HG02884 (cell line): ENCODE measurements around the gene NDUFS7.
"Not testable (repeated sequence)": the region's sequence is repeated elsewhere in the genome, so short reads cannot be mapped to it uniquely, and the experiment has no call there.

Experiments
- ATAC-seq: cut with Tn5 transposase; IDR thresholded peaks from one replicate; pipeline ENCODE4 v1.9.1; 2021; ENCODE audit warnings: mild to moderate bottlenecking, moderate library complexity; ENCODE audit not compliant: unreplicated experiment

The NDUFS7 gene

GRCh38 chr19:1416014-1416841 lies 32.5 kb downstream of the NDUFS7 start:
- ATAC-seq: no peak

GRCh38 chr19:1417145-1417544 lies 33.4 kb downstream of the NDUFS7 start:
- no peak for ATAC-seq

GRCh38 chr19:1417681-1418495 lies 34.2 kb downstream of the NDUFS7 start:
- ATAC-seq: no peak

GRCh38 chr19:1418496-1418775 lies 34.7 kb downstream of the NDUFS7 start:
- no peak for ATAC-seq

- no peak for ATAC-seq
These were observed 35.4 kb downstream of the NDUFS7 start for GRCh38 chr19:1418951-1419738.

GRCh38 chr19:1420085-1420484 lies 36.4 kb downstream of the NDUFS7 start:
- ATAC-seq: not testable (repeated sequence)

GRCh38 chr19:1420590-1420989 lies 36.9 kb downstream of the NDUFS7 start:
- no peak for ATAC-seq

- no peak for ATAC-seq
These were observed 37.7 kb downstream of the NDUFS7 start for GRCh38 chr19:1421218-1421957.

- no peak for ATAC-seq
These were observed 38.2 kb downstream of the NDUFS7 start for GRCh38 chr19:1421958-1422305.

- no peak for ATAC-seq
These were observed 38.7 kb downstream of the NDUFS7 start for GRCh38 chr19:1422360-1422759.

GRCh38 chr19:1422943-1423342 lies 39.2 kb downstream of the NDUFS7 start:
- ATAC-seq: no peak

- ATAC-seq: no peak
These were observed 39.9 kb downstream of the NDUFS7 start for GRCh38 chr19:1423436-1424191.

GRCh38 chr19:1424192-1424955 lies 40.7 kb downstream of the NDUFS7 start:
- ATAC-seq: no peak

GRCh38 chr19:1425102-1425837 lies 41.6 kb downstream of the NDUFS7 start:
- no peak for ATAC-seq

GRCh38 chr19:1425902-1426301 lies 42.2 kb downstream of the NDUFS7 start:
- ATAC-seq: no peak

- no peak for ATAC-seq
These were observed 43.0 kb downstream of the NDUFS7 start for GRCh38 chr19:1426736-1427135.

GRCh38 chr19:1427221-1427920 lies 43.7 kb downstream of the NDUFS7 start:
- ATAC-seq: no peak

- no peak for ATAC-seq
These were observed 45.2 kb downstream of the NDUFS7 start for GRCh38 chr19:1428738-1429391.
